ENCODE data around the gene PPP2R2C. TPM values are rescaled to one million over a fixed set of nuclear protein-coding genes. Genes with fewer than 3 reads are reported as not detected.

Gene PPP2R2C
- total RNA-seq, 1 experiment from 2014 or later, result 8.1 TPM

- TF ChIP-seq, protein P1, sequence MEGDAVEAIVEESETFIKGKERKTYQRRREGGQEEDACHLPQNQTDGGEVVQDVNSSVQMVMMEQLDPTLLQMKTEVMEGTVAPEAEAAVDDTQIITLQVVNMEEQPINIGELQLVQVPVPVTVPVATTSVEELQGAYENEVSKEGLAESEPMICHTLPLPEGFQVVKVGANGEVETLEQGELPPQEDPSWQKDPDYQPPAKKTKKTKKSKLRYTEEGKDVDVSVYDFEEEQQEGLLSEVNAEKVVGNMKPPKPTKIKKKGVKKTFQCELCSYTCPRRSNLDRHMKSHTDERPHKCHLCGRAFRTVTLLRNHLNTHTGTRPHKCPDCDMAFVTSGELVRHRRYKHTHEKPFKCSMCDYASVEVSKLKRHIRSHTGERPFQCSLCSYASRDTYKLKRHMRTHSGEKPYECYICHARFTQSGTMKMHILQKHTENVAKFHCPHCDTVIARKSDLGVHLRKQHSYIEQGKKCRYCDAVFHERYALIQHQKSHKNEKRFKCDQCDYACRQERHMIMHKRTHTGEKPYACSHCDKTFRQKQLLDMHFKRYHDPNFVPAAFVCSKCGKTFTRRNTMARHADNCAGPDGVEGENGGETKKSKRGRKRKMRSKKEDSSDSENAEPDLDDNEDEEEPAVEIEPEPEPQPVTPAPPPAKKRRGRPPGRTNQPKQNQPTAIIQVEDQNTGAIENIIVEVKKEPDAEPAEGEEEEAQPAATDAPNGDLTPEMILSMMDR (conservative IDR thresholded peaks at IDR 0.05), result no peak
- H2BK120ac ChIP-seq (ENCODE audit: low read depth, low read length, poor library complexity, severe bottlenecking), result no peak overlapping the region
- H3K4me1 Mint-ChIP-seq, result peaks cover 7 to 13% of the 10 kb centered on the region in 2 experiments; a peak in 3 of 4 replicates
- H3K27me3 ChIP-seq (ENCODE audit: insufficient read depth, low read length), result peaks cover 3% of the 10 kb centered on the region; the same call in 1 of the 2 replicates
- peak overlapping the region in 1 of 2 experiments; percentile 22; a peak in 1 of 5 replicates for H3K4me3 Mint-ChIP-seq
- no peak for DNase-seq
- no peak overlapping the region for H2AK5ac ChIP-seq (ENCODE audit: insufficient read length, low read length)
- H3K79me2 ChIP-seq (ENCODE audit: insufficient read depth, low read length), result no peaks in the 10 kb centered on the region
- no peaks in the 10 kb centered on the region for H4K20me1 ChIP-seq (ENCODE audit: control insufficient read depth, insufficient read depth, insufficient read length)
- no peak overlapping the region for H4K91ac ChIP-seq (ENCODE audit: insufficient read length, low read depth, low read length)
- H3K23ac ChIP-seq (ENCODE audit: insufficient read length, low read depth, low read length), result no peak overlapping the region
- H3T11ph ChIP-seq (ENCODE audit: low read length), result no peak overlapping the region
- peaks cover 4% of the 10 kb centered on the region in 3 experiments; a peak in 4 of 7 replicates for H3K36me3 Mint-ChIP-seq (ENCODE audit: insufficient read depth in 1 of 3, low read depth in 3 of 3)
- H2BK12ac ChIP-seq (ENCODE audit: insufficient read length, low read depth, low read length), result no peak overlapping the region
- H3K27ac ChIP-seq (ENCODE audit: insufficient read length, low read depth, low read length), result no peak overlapping the region
- H3K4me2 ChIP-seq (ENCODE audit: insufficient read depth, insufficient read length, low read length), result no peak overlapping the region
- no peak overlapping the region for H2AFZ ChIP-seq (ENCODE audit: low read length)
- H3K18ac ChIP-seq (ENCODE audit: insufficient read length, low read depth, low read length), result no peak overlapping the region
- no peak overlapping the region for H3K27ac Mint-ChIP-seq
- H3K9ac ChIP-seq (ENCODE audit: extremely low read depth, insufficient read length, low read length), result no peak overlapping the region
- no peaks in the 10 kb centered on the region for H3K9me3 ChIP-seq (ENCODE audit: control insufficient read depth, low read depth, low read length)
- H3K27me3 Mint-ChIP-seq (ENCODE audit: low read depth), result peaks cover 34% of the 10 kb centered on the region
- H3K56ac ChIP-seq (ENCODE audit: insufficient read length, low read depth, low read length), result no peak overlapping the region
- H3K4me1 ChIP-seq (ENCODE audit: insufficient read depth, low read length), result no peaks in the 10 kb centered on the region
- no peak overlapping the region for H2BK5ac ChIP-seq (ENCODE audit: insufficient read length, low read length)
- WGBS (ENCODE audit: extremely low coverage, insufficient read length, low lambda C conversion rate), result no CpG with 5 or more reads among the region's 6 CpGs
- no peak overlapping the region for H3K14ac ChIP-seq (ENCODE audit: insufficient read depth, low read length)
- no peak overlapping the region for H2BK20ac ChIP-seq (ENCODE audit: low read depth, low read length, poor library complexity, severe bottlenecking)
- no peak overlapping the region for H4K8ac ChIP-seq (replicated peaks; ENCODE audit: insufficient read length, low read depth, low read length)
- H3K23me2 ChIP-seq (ENCODE audit: insufficient read length, low read depth, low read length, poor library complexity, severe bottlenecking), result no peaks in the 10 kb centered on the region
- no peak overlapping the region for H3K4ac ChIP-seq (ENCODE audit: low read depth, low read length)
- H4K5ac ChIP-seq (ENCODE audit: insufficient read length, low read depth, low read length), result no peak overlapping the region
- no peaks in the 10 kb centered on the region for H3K79me1 ChIP-seq (ENCODE audit: insufficient read depth, low read depth, low read length, poor library complexity, severe bottlenecking)
- H3K9me3 Mint-ChIP-seq, result peaks cover 5 to 7% of the 10 kb centered on the region in 2 experiments; a peak in 4 of 5 replicates
- no peak overlapping the region for H2BK15ac ChIP-seq (ENCODE audit: low read depth, low read length)
Measured at GRCh38 chr4:6313216-6313615, 159.2 kb downstream of the PPP2R2C start.

Data from H9 (cell line).